Stimulated activated naive CD8-positive, alpha-beta T cell treated with anti-CD3 and anti-CD28 coated beads, Interleukin-15, Interleukin-2, amounts not matched to agents 100 ng/mL and 50 ng/mL, for 24 hours (primary cell): ENCODE data around the gene HIP1R.

Experiments used
- H3K27ac Mint-ChIP-seq: one replicate; pipeline ENCODE4 v1.8.0; 2021; ENCODE audit warnings: mild to moderate bottlenecking, mixed read lengths
- H3K27me3 Mint-ChIP-seq: one replicate; pipeline ENCODE4 v1.8.0; 2021; ENCODE audit warnings: mixed read lengths
- H3K36me3 Mint-ChIP-seq: one replicate; pipeline ENCODE4 v1.8.0; 2021; ENCODE audit warnings: low read depth, mixed read lengths
- H3K4me1 Mint-ChIP-seq: one replicate; pipeline ENCODE4 v1.8.0; 2021; ENCODE audit warnings: low read depth, mixed read lengths
- H3K4me3 Mint-ChIP-seq: one replicate; pipeline ENCODE4 v1.8.0; 2021; ENCODE audit warnings: mild to moderate bottlenecking, mixed read lengths
- H3K9me3 Mint-ChIP-seq: one replicate; pipeline ENCODE4 v1.8.0; 2021; ENCODE audit warnings: mixed read lengths

HIP1R gene

GRCh38 chr12:122850695-122851350, 15.6 kb downstream of the HIP1R start:
- Mint-ChIP-seq H3K4me3 (no peak overlapping the region), H3K27me3 (no peaks in the 10 kb centered on the region), H3K9me3 (no peaks in the 10 kb centered on the region), H3K27ac (no peak overlapping the region), H3K36me3 (no peaks in the 10 kb centered on the region), H3K4me1 (no peaks in the 10 kb centered on the region)

- H3K4me3 Mint-ChIP-seq, result no peak overlapping the region
These were observed 16.6 kb downstream of the HIP1R start for GRCh38 chr12:122851820-122852219.

GRCh38 chr12:122852336-122853275, 17.3 kb downstream of the HIP1R start:
- no peaks in the 10 kb centered on the region for H3K9me3 Mint-ChIP-seq
- H3K36me3 Mint-ChIP-seq, result no peaks in the 10 kb centered on the region
- no peaks in the 10 kb centered on the region for H3K27me3 Mint-ChIP-seq
- no peak overlapping the region for H3K4me3 Mint-ChIP-seq
- no peaks in the 10 kb centered on the region for H3K4me1 Mint-ChIP-seq
- no peak overlapping the region for H3K27ac Mint-ChIP-seq

More at GRCh38 chr12:122851820-122852219, 16.6 kb downstream of the HIP1R start:
- Mint-ChIP-seq H3K9me3 (no peaks in the 10 kb centered on the region), H3K4me1 (no peaks in the 10 kb centered on the region), H3K36me3 (no peaks in the 10 kb centered on the region), H3K27ac (no peak overlapping the region), H3K27me3 (no peaks in the 10 kb centered on the region)

GRCh38 chr12:122853582-122854245, 18.5 kb downstream of the HIP1R start:
- H3K4me3 Mint-ChIP-seq, result no peak overlapping the region
- H3K36me3 Mint-ChIP-seq, result no peaks in the 10 kb centered on the region
- no peaks in the 10 kb centered on the region for H3K27me3 Mint-ChIP-seq
- no peaks in the 10 kb centered on the region for H3K4me1 Mint-ChIP-seq
- no peaks in the 10 kb centered on the region for H3K9me3 Mint-ChIP-seq
- no peak overlapping the region for H3K27ac Mint-ChIP-seq

- no peaks in the 10 kb centered on the region for H3K9me3 Mint-ChIP-seq
- H3K4me3 Mint-ChIP-seq, result no peak overlapping the region
- H3K27me3 Mint-ChIP-seq, result no peaks in the 10 kb centered on the region
- H3K4me1 Mint-ChIP-seq, result no peaks in the 10 kb centered on the region
- H3K36me3 Mint-ChIP-seq, result no peaks in the 10 kb centered on the region
- no peak overlapping the region for H3K27ac Mint-ChIP-seq
These were observed 19.3 kb downstream of the HIP1R start for GRCh38 chr12:122854554-122854953.

GRCh38 chr12:122855071-122855829, 20.0 kb downstream of the HIP1R start:
- H3K27me3 Mint-ChIP-seq, result no peaks in the 10 kb centered on the region
- no peaks in the 10 kb centered on the region for H3K36me3 Mint-ChIP-seq
- no peak overlapping the region for H3K4me3 Mint-ChIP-seq
- H3K27ac Mint-ChIP-seq, result no peak overlapping the region
- no peaks in the 10 kb centered on the region for H3K9me3 Mint-ChIP-seq
- H3K4me1 Mint-ChIP-seq, result no peaks in the 10 kb centered on the region

GRCh38 chr12:122855928-122856831, 20.9 kb downstream of the HIP1R start:
- H3K4me1 Mint-ChIP-seq, result no peaks in the 10 kb centered on the region
- no peak overlapping the region for H3K27ac Mint-ChIP-seq
- no peaks in the 10 kb centered on the region for H3K27me3 Mint-ChIP-seq
- H3K4me3 Mint-ChIP-seq, result no peak overlapping the region
- H3K9me3 Mint-ChIP-seq, result no peaks in the 10 kb centered on the region
- H3K36me3 Mint-ChIP-seq, result no peaks in the 10 kb centered on the region

GRCh38 chr12:122856999-122857671, 21.9 kb downstream of the HIP1R start:
- H3K36me3 Mint-ChIP-seq, result no peaks in the 10 kb centered on the region
- no peaks in the 10 kb centered on the region for H3K4me1 Mint-ChIP-seq
- H3K4me3 Mint-ChIP-seq, result no peak overlapping the region
- H3K9me3 Mint-ChIP-seq, result no peaks in the 10 kb centered on the region
- H3K27ac Mint-ChIP-seq, result no peak overlapping the region
- H3K27me3 Mint-ChIP-seq, result no peaks in the 10 kb centered on the region

GRCh38 chr12:122858171-122858570, 22.9 kb downstream of the HIP1R start:
- H3K27ac Mint-ChIP-seq, result no peak overlapping the region
- H3K27me3 Mint-ChIP-seq, result no peaks in the 10 kb centered on the region
- peaks cover 3% of the 10 kb centered on the region for H3K4me1 Mint-ChIP-seq
- H3K4me3 Mint-ChIP-seq, result no peak overlapping the region
- H3K36me3 Mint-ChIP-seq, result no peaks in the 10 kb centered on the region
- no peaks in the 10 kb centered on the region for H3K9me3 Mint-ChIP-seq

- H3K27ac Mint-ChIP-seq, result no peak overlapping the region
These were observed 23.5 kb downstream of the HIP1R start for GRCh38 chr12:122858591-122859302.

GRCh38 chr12:122859303-122860039, 24.2 kb downstream of the HIP1R start:
- Mint-ChIP-seq H3K27me3 (no peaks in the 10 kb centered on the region), H3K9me3 (no peaks in the 10 kb centered on the region), H3K4me3 (no peak overlapping the region), H3K27ac (no peak overlapping the region), H3K4me1 (peaks cover 4% of the 10 kb centered on the region), H3K36me3 (peaks cover 3% of the 10 kb centered on the region)

More at GRCh38 chr12:122858591-122859302, 23.5 kb downstream of the HIP1R start:
- Mint-ChIP-seq H3K4me1 (peaks cover 4% of the 10 kb centered on the region), H3K4me3 (no peak overlapping the region), H3K27me3 (no peaks in the 10 kb centered on the region), H3K36me3 (no peaks in the 10 kb centered on the region), H3K9me3 (no peaks in the 10 kb centered on the region)

GRCh38 chr12:122860040-122860853, 25.0 kb downstream of the HIP1R start:
- Mint-ChIP-seq H3K4me3 (no peak overlapping the region), H3K27ac (no peak overlapping the region), H3K27me3 (no peaks in the 10 kb centered on the region), H3K36me3 (peaks cover 8% of the 10 kb centered on the region), H3K4me1 (peaks cover 4% of the 10 kb centered on the region), H3K9me3 (no peaks in the 10 kb centered on the region)
